Tibial artery (tissue), 4 donors: ENCODE data around the gene PAPPA2.

Experiments
- DNase-seq, 2 donors: peaks; one replicate each; pipeline ENCODE4 v3.0.0-alpha.2; 2019
- H3K27ac ChIP-seq, 2 donors: fragments of 200-600 bp; sonication (generic) in 1 of 2; 1 replicate in 1 of 2; 2 replicates in 1 of 2; pipeline ENCODE4 v1.5.1; 2018 to 2019; ENCODE audit warnings: mild to moderate bottlenecking in 1 of 2
- H3K27me3 ChIP-seq, 2 donors: fragments of 200-600 bp; sonication (generic) in 1 of 2; one replicate each; pipeline versions ENCODE4 v1.5.1 to v1.6.0; 2016 to 2019
- H3K36me3 ChIP-seq, 3 donors: fragments of 200-600 bp; sonication (generic) in 2 of 3; one replicate each; pipeline ENCODE4 v1.5.1; 2016 to 2019; ENCODE audit warnings: mild to moderate bottlenecking in 2 of 3
- H3K4me1 ChIP-seq, 4 donors: fragments of 200-600 bp; sonication (generic) in 2 of 4; 1 replicate in 3 of 4; 2 replicates in 1 of 4; pipeline ENCODE4 v1.5.1; 2016 to 2019
- H3K4me3 ChIP-seq, 2 donors: fragments of 200-600 bp; sonication (generic) in 1 of 2; 1 replicate in 1 of 2; 2 replicates in 1 of 2; pipeline ENCODE4 v1.5.1; 2018 to 2019; ENCODE audit warnings: mild to moderate bottlenecking in 2 of 2
- H3K9me3 ChIP-seq, 3 donors: fragments of 200-600 bp; sonication (generic) in 1 of 3; one replicate each; pipeline ENCODE4 v1.5.1; 2016 to 2019
- CTCF ChIP-seq, 2 experiments: fragments of 200-600 bp in 1 of 2; fragments of 450-650 bp in 1 of 2; IDR thresholded peaks; one replicate each; pipeline ENCODE4 v1.5.1; 2017 to 2019; ENCODE audit warnings: antibody characterized with exemption in 2 of 2, mild to moderate bottlenecking in 1 of 2, moderate library complexity in 1 of 2
- intact Hi-C: fragments of 100-400 bp; cut with DNase I; formaldehyde crosslinking; loops from one replicate; pipeline ENCODE4 v1.15.0; 2023; ENCODE audit warnings: low total_unique reads

PAPPA2 gene

GRCh38 chr1:176499671-176500070, 36.7 kb downstream of the PAPPA2 start:
- H3K36me3 ChIP-seq, result no peaks in the 10 kb centered on the region
- no peak overlapping the region for H3K4me3 ChIP-seq
- H3K27me3 ChIP-seq, result no peaks in the 10 kb centered on the region
- no peak for DNase-seq
- TF ChIP-seq CTCF (IDR thresholded peaks at IDR 0.05), result no peak
- intact Hi-C loops, result no loop called here
- no peaks in the 10 kb centered on the region for H3K4me1 ChIP-seq
- no peaks in the 10 kb centered on the region for H3K9me3 ChIP-seq
- H3K27ac ChIP-seq, result no peak overlapping the region

GRCh38 chr1:176501599-176501998, 38.6 kb downstream of the PAPPA2 start:
- no peaks in the 10 kb centered on the region for H3K27me3 ChIP-seq

GRCh38 chr1:176504848-176505553, 42.0 kb downstream of the PAPPA2 start:
- intact Hi-C loops, result no loop called here
- Histone ChIP-seq H3K27ac (no peak overlapping the region), H3K4me3 (no peak overlapping the region), H3K4me1 (no peaks in the 10 kb centered on the region), H3K36me3 (no peaks in the 10 kb centered on the region), H3K27me3 (no peaks in the 10 kb centered on the region), H3K9me3 (no peaks in the 10 kb centered on the region)
- no peak for TF ChIP-seq CTCF (IDR thresholded peaks at IDR 0.05)
- no peak for DNase-seq

More at GRCh38 chr1:176501599-176501998, 38.6 kb downstream of the PAPPA2 start:
- Histone ChIP-seq H3K4me3 (no peak overlapping the region), H3K9me3 (no peaks in the 10 kb centered on the region), H3K27ac (no peak overlapping the region), H3K4me1 (no peaks in the 10 kb centered on the region), H3K36me3 (no peaks in the 10 kb centered on the region)
- TF ChIP-seq CTCF (IDR thresholded peaks at IDR 0.05), result no peak
- intact Hi-C loops, result no loop called here
- no peak for DNase-seq

GRCh38 chr1:176512966-176513365, 50.0 kb downstream of the PAPPA2 start:
- H3K9me3 ChIP-seq, result no peaks in the 10 kb centered on the region
- DNase-seq, result no peak
- no peaks in the 10 kb centered on the region for H3K27me3 ChIP-seq
- no peak for TF ChIP-seq CTCF (IDR thresholded peaks at IDR 0.05)
- no peak overlapping the region for H3K4me3 ChIP-seq
- H3K27ac ChIP-seq, result no peak overlapping the region
- H3K4me1 ChIP-seq, result no peaks in the 10 kb centered on the region
- intact Hi-C loops, result no loop called here
- no peaks in the 10 kb centered on the region for H3K36me3 ChIP-seq

- intact Hi-C loops, result no loop called here
- DNase-seq, result no peak
- Histone ChIP-seq H3K27ac (no peak overlapping the region), H3K4me3 (no peak overlapping the region), H3K9me3 (no peaks in the 10 kb centered on the region), H3K36me3 (no peaks in the 10 kb centered on the region), H3K27me3 (no peaks in the 10 kb centered on the region), H3K4me1 (no peaks in the 10 kb centered on the region)
- no peak for TF ChIP-seq CTCF (IDR thresholded peaks at IDR 0.05)
Observed at GRCh38 chr1:176515310-176515709, 52.3 kb downstream of the PAPPA2 start.

GRCh38 chr1:176517484-176517883, 54.5 kb downstream of the PAPPA2 start:
- Histone ChIP-seq H3K27ac (no peak overlapping the region), H3K4me3 (no peak overlapping the region), H3K27me3 (no peaks in the 10 kb centered on the region), H3K4me1 (no peaks in the 10 kb centered on the region), H3K36me3 (no peaks in the 10 kb centered on the region), H3K9me3 (no peaks in the 10 kb centered on the region)
- no peak for DNase-seq
- TF ChIP-seq CTCF (IDR thresholded peaks at IDR 0.05), result no peak
- intact Hi-C loops, result no loop called here
